GM23248 (cell line): ENCODE measurements around the gene THADA. TPM values are rescaled to one million over a fixed set of nuclear protein-coding genes. Genes with fewer than 3 reads are reported as not detected.

ENCODE experiments used
- DNase-seq: peaks from one replicate; pipeline ENCODE4 v3.0.0-alpha.2; 2015
- H2AFZ ChIP-seq: fragments of 200-600 bp; sonication (generic); 2 replicates; pipeline ENCODE4 v1.6.1; 2016; ENCODE audit warnings: antibody characterized with exemption
- H3F3A ChIP-seq: fragments of 200-600 bp; sonication (generic); 2 replicates; pipeline ENCODE4 v1.6.1; 2016; ENCODE audit warnings: mild to moderate bottlenecking, antibody characterized with exemption, mixed run types; ENCODE audit not compliant: insufficient read depth
- H3K27ac ChIP-seq: fragments of 200-600 bp; sonication (generic); 2 replicates; pipeline ENCODE4 v1.5.1; 2016; ENCODE audit warnings: mild to moderate bottlenecking
- H3K27me3 ChIP-seq: fragments of 200-600 bp; sonication (generic); replicated peaks from 2 replicates; pipeline ENCODE4 v1.6.1; 2016; ENCODE audit warnings: mild to moderate bottlenecking; ENCODE audit not compliant: insufficient read depth
- H3K36me3 ChIP-seq: fragments of 200-600 bp; sonication (generic); 2 replicates; pipeline ENCODE4 v1.6.1; 2016; ENCODE audit warnings: low read depth, mild to moderate bottlenecking
- H3K4me1 ChIP-seq: fragments of 200-600 bp; sonication (generic); 2 replicates; pipeline ENCODE4 v1.6.1; 2016; ENCODE audit warnings: mild to moderate bottlenecking; ENCODE audit not compliant: insufficient read depth
- H3K4me2 ChIP-seq: fragments of 200-600 bp; sonication (generic); one replicate; pipeline ENCODE4 v1.6.1; 2016; ENCODE audit warnings: mild to moderate bottlenecking; ENCODE audit not compliant: unreplicated experiment
- H3K4me3 ChIP-seq: fragments of 200-600 bp; sonication (generic); 2 replicates; pipeline ENCODE4 v1.5.1; 2016; ENCODE audit warnings: mild to moderate bottlenecking
- H3K79me2 ChIP-seq: fragments of 200-600 bp; sonication (generic); 2 replicates; pipeline ENCODE4 v1.6.1; 2016; ENCODE audit warnings: mild to moderate bottlenecking; ENCODE audit not compliant: insufficient read depth
- H3K9ac ChIP-seq: fragments of 200-600 bp; sonication (generic); 2 replicates; pipeline ENCODE4 v1.6.1; 2016; ENCODE audit warnings: mild to moderate bottlenecking
- H3K9me2 ChIP-seq: fragments of 200-600 bp; sonication (generic); 2 replicates; pipeline ENCODE4 v1.6.1; 2016; ENCODE audit warnings: mixed run types, mild to moderate bottlenecking, moderate library complexity; ENCODE audit not compliant: insufficient read depth
- H3K9me3 ChIP-seq: fragments of 200-600 bp; sonication (generic); one replicate; pipeline ENCODE4 v1.6.1; 2017; ENCODE audit warnings: low read depth
- H4K20me1 ChIP-seq: fragments of 200-600 bp; sonication (generic); 2 replicates; pipeline ENCODE4 v1.6.0; 2016; ENCODE audit not compliant: insufficient read depth
- EZH2 ChIP-seq: fragments of 200-600 bp; sonication (generic); IDR thresholded peaks from 2 replicates; pipeline ENCODE4 v1.6.1; 2018; ENCODE audit warnings: antibody characterized with exemption, mild to moderate bottlenecking; ENCODE audit not compliant: insufficient read depth, poor library complexity, severe bottlenecking
- EZH2phosphoT487 ChIP-seq: fragments of 200-600 bp; sonication (generic); IDR thresholded peaks from 2 replicates; pipeline ENCODE4 v1.6.1; 2018; ENCODE audit warnings: antibody characterized with exemption, moderate library complexity, mild to moderate bottlenecking, low read depth; ENCODE audit not compliant: insufficient read depth
- WGBS, 2 experiments: methylation state at CpG; one replicate each; pipeline ENCODE4 v1.1.6; 2015 to 2017; ENCODE audit warnings: low lambda C conversion rate in 2 of 2, low coverage in 1 of 2; ENCODE audit errors: missing lambda C conversion rate in 2 of 2; 5-methylcytosine and 5-hydroxymethylcytosine counted together
- in situ Hi-C: fragments of 300-500 bp; cut with MboI; formaldehyde crosslinking; loops from 2 replicates; pipeline ENCODE4 v1.15.0; 2020
- polyA plus RNA-seq: library from polyadenylated mRNA; unstranded; fragments of >200 nt; fragmentation: Nextera tagmentation; extraction: Ambion mirVana; gene quantifications from 2 replicates; pipeline ENCODE4 v1.2.1, GENCODE V29; 2016
- total RNA-seq: library from RNA; depleted of rRNA; stranded (reverse); fragments of >200 nt; shearing (Covaris generic); gene quantifications from 2 replicates; pipeline ENCODE4 v1.2.3, GENCODE V29; 2014

The THADA gene
- total and polyA plus RNA-seq, 2 experiments from 2014 or later: 14.1 to 15.8 TPM

GRCh38 chr2:43414586-43415135 lies 181.2 kb downstream of the THADA start:
- Histone ChIP-seq H3K27ac (no peak overlapping the region), H3K36me3 (no peaks in the 10 kb centered on the region), H3K4me2 (no peak overlapping the region), H3K4me3 (no peak overlapping the region), H4K20me1 (no peaks in the 10 kb centered on the region), H3K9ac (no peak overlapping the region), H3K27me3 (no peaks in the 10 kb centered on the region), H3K4me1 (peaks cover 10% of the 10 kb centered on the region; the same call in 1 of the 2 replicates), H3F3A (no peaks in the 10 kb centered on the region), H3K79me2 (no peaks in the 10 kb centered on the region), H3K9me3 (no peaks in the 10 kb centered on the region), H2AFZ (no peak overlapping the region), H3K9me2 (no peaks in the 10 kb centered on the region)
- DNase-seq: no peak
- TF ChIP-seq EZH2phosphoT487 (no peak), EZH2 (no peak)
- 81 to 89% methylated on average over 4 of the region's 4 CpGs for WGBS, 2 experiments
- in situ Hi-C loops: no loop called here

- no peaks in the 10 kb centered on the region for H4K20me1 ChIP-seq
- no peak overlapping the region for H3K27ac ChIP-seq
- TF ChIP-seq EZH2phosphoT487: no peak
- no peak for TF ChIP-seq EZH2
- H3K4me3 ChIP-seq: no peak overlapping the region
- no peaks in the 10 kb centered on the region for H3K79me2 ChIP-seq
- H3K4me2 ChIP-seq: no peak overlapping the region
- 96 to 100% methylated on average over 2 of the region's 2 CpGs for WGBS, 2 experiments
- no peaks in the 10 kb centered on the region for H3K9me2 ChIP-seq
- in situ Hi-C loops: no loop called here
- peaks cover 10% of the 10 kb centered on the region; the same call in 1 of the 2 replicates for H3K4me1 ChIP-seq
- no peak overlapping the region for H3K9ac ChIP-seq
- H3K27me3 ChIP-seq: no peaks in the 10 kb centered on the region
- no peak for DNase-seq
- H3K9me3 ChIP-seq: no peaks in the 10 kb centered on the region
- H3F3A ChIP-seq: no peaks in the 10 kb centered on the region
- no peak overlapping the region for H2AFZ ChIP-seq
- H3K36me3 ChIP-seq: no peaks in the 10 kb centered on the region
Measured at GRCh38 chr2:43414033-43414432, 181.8 kb downstream of the THADA start.

- Histone ChIP-seq H3K4me1 (peaks cover 10% of the 10 kb centered on the region; the same call in 1 of the 2 replicates), H3F3A (no peaks in the 10 kb centered on the region), H3K9ac (no peak overlapping the region), H4K20me1 (no peaks in the 10 kb centered on the region), H2AFZ (no peak overlapping the region), H3K9me3 (no peaks in the 10 kb centered on the region), H3K9me2 (no peaks in the 10 kb centered on the region), H3K27ac (no peak overlapping the region), H3K36me3 (no peaks in the 10 kb centered on the region), H3K27me3 (no peaks in the 10 kb centered on the region), H3K4me2 (no peak overlapping the region), H3K79me2 (no peaks in the 10 kb centered on the region), H3K4me3 (no peak overlapping the region)
- in situ Hi-C loops: no loop called here
- 18 to 23% methylated on average over 3 of the region's 3 CpGs for WGBS, 2 experiments
- TF ChIP-seq EZH2 (no peak), EZH2phosphoT487 (no peak)
- peak; percentile 51 for DNase-seq
Measured at GRCh38 chr2:43412114-43412753, 183.6 kb downstream of the THADA start.

- Histone ChIP-seq H3K79me2 (no peaks in the 10 kb centered on the region), H3K27me3 (no peaks in the 10 kb centered on the region), H3F3A (no peaks in the 10 kb centered on the region), H3K4me2 (no peak overlapping the region), H3K4me3 (no peak overlapping the region), H2AFZ (no peak overlapping the region), H3K4me1 (peaks cover 10% of the 10 kb centered on the region; the same call in 1 of the 2 replicates), H4K20me1 (no peaks in the 10 kb centered on the region), H3K36me3 (no peaks in the 10 kb centered on the region), H3K9me3 (no peaks in the 10 kb centered on the region), H3K9ac (no peak overlapping the region), H3K9me2 (no peaks in the 10 kb centered on the region), H3K27ac (no peak overlapping the region)
- in situ Hi-C loops: no loop called here
- no peak for DNase-seq
- WGBS, 2 experiments: 96% methylated on average over 6 of the region's 6 CpGs
- TF ChIP-seq EZH2: no peak
- TF ChIP-seq EZH2phosphoT487: no peak
Measured at GRCh38 chr2:43410055-43410604, 185.7 kb downstream of the THADA start.
